Trophoblast cell (in vitro differentiated cells and primary cell): ENCODE results near the gene RPUSD1.
A peak's percentile ranks its signal among the peaks of the same experiment; 100 is the strongest.

ENCODE experiments used
- DNase-seq, 2 donors: peaks; one replicate each; pipeline ENCODE4 v3.0.0-alpha.2; 2016
- H2AFZ ChIP-seq: 2 replicates; pipeline ENCODE4 v1.6.1; 2013; ENCODE audit warnings: low read length, moderate library complexity, mild to moderate bottlenecking; ENCODE audit not compliant: insufficient read depth, poor library complexity
- H2AK5ac ChIP-seq: 2 replicates; pipeline ENCODE4 v1.6.1; 2013; ENCODE audit warnings: mild to moderate bottlenecking, low read length
- H2BK120ac ChIP-seq: 2 replicates; pipeline ENCODE4 v1.6.1; 2013; ENCODE audit warnings: low read length, mild to moderate bottlenecking, moderate library complexity; ENCODE audit not compliant: insufficient read depth, poor library complexity
- H2BK12ac ChIP-seq: 2 replicates; pipeline ENCODE4 v1.6.1; 2013; ENCODE audit warnings: mild to moderate bottlenecking, low read length, moderate library complexity
- H2BK5ac ChIP-seq: 2 replicates; pipeline ENCODE4 v1.6.1; 2013; ENCODE audit warnings: low read length, low read depth, moderate library complexity, mild to moderate bottlenecking; ENCODE audit not compliant: poor library complexity
- H3K14ac ChIP-seq: 2 replicates; pipeline ENCODE4 v1.6.1; 2013; ENCODE audit warnings: mild to moderate bottlenecking, low read length
- H3K18ac ChIP-seq: 2 replicates; pipeline ENCODE4 v1.6.1; 2013; ENCODE audit warnings: mild to moderate bottlenecking, low read length
- H3K23ac ChIP-seq: 2 replicates; pipeline ENCODE4 v1.6.1; 2013; ENCODE audit warnings: low read length
- H3K27ac ChIP-seq: 2 replicates; pipeline ENCODE4 v1.5.1; 2013; ENCODE audit warnings: low read depth, mild to moderate bottlenecking, inconsistent platforms, low read length, moderate library complexity
- H3K27me3 ChIP-seq: 2 replicates; pipeline ENCODE4 v1.6.1; 2013; ENCODE audit warnings: inconsistent platforms, mild to moderate bottlenecking, low read length, moderate library complexity; ENCODE audit not compliant: insufficient read depth
- H3K36me3 ChIP-seq, 2 experiments: 1 replicate in 1 of 2; 2 replicates in 1 of 2; pipeline ENCODE4 v1.6.1; 2013; ENCODE audit warnings: low read length in 2 of 2, mild to moderate bottlenecking in 2 of 2, moderate library complexity in 1 of 2; ENCODE audit not compliant: insufficient read depth in 2 of 2, control insufficient read depth in 1 of 2
- H3K4ac ChIP-seq: 2 replicates; pipeline ENCODE4 v1.6.1; 2013; ENCODE audit warnings: low read depth, mild to moderate bottlenecking, low read length, moderate library complexity
- H3K4me1 ChIP-seq, 2 experiments: 1 replicate in 1 of 2; 2 replicates in 1 of 2; pipeline ENCODE4 v1.6.1; 2013; ENCODE audit warnings: low read length in 2 of 2, mild to moderate bottlenecking in 2 of 2, moderate library complexity in 1 of 2; ENCODE audit not compliant: insufficient read depth in 2 of 2, control insufficient read depth in 1 of 2
- H3K4me2 ChIP-seq: 2 replicates; pipeline ENCODE4 v1.6.1; 2013; ENCODE audit warnings: inconsistent platforms, mild to moderate bottlenecking, low read length, moderate library complexity
- H3K4me3 ChIP-seq: 2 replicates; pipeline ENCODE4 v1.5.1; 2013; ENCODE audit warnings: mild to moderate bottlenecking, low read depth, low read length, inconsistent platforms
- H3K79me1 ChIP-seq: one replicate; pipeline ENCODE4 v1.6.1; 2013; ENCODE audit warnings: low read length
- H3K79me2 ChIP-seq: 2 replicates; pipeline ENCODE4 v1.6.1; 2013; ENCODE audit warnings: low read length, mild to moderate bottlenecking; ENCODE audit not compliant: control insufficient read depth, insufficient read depth, poor library complexity
- H3K9ac ChIP-seq: 2 replicates; pipeline ENCODE4 v1.6.1; 2013; ENCODE audit warnings: mild to moderate bottlenecking, low read length
- H3K9me3 ChIP-seq: 2 replicates; pipeline ENCODE4 v1.6.1; 2013; ENCODE audit warnings: low read depth, mild to moderate bottlenecking, control low read depth, inconsistent platforms, low read length; ENCODE audit not compliant: insufficient read depth
- H4K12ac ChIP-seq: 2 replicates; pipeline ENCODE4 v1.6.1; 2013; ENCODE audit warnings: low read depth, mild to moderate bottlenecking, low read length, moderate library complexity
- H4K8ac ChIP-seq: 2 replicates; pipeline ENCODE4 v1.6.1; 2013; ENCODE audit warnings: low read depth, mild to moderate bottlenecking, low read length, moderate library complexity
- H4K91ac ChIP-seq: one replicate; pipeline ENCODE4 v1.6.1; 2013; ENCODE audit warnings: low read depth, mild to moderate bottlenecking, low read length, moderate library complexity
- WGBS: extraction: QIAGEN DNeasy Blood & Tissue Kit; methylation state at CpG from one replicate; pipeline ENCODE4 v1.1.7; 2013; ENCODE audit warnings: missing lambda C conversion rate; ENCODE audit not compliant: insufficient read length, insufficient coverage; ENCODE audit errors: extremely low coverage; 5-methylcytosine and 5-hydroxymethylcytosine counted together

RPUSD1 gene

DNA sequence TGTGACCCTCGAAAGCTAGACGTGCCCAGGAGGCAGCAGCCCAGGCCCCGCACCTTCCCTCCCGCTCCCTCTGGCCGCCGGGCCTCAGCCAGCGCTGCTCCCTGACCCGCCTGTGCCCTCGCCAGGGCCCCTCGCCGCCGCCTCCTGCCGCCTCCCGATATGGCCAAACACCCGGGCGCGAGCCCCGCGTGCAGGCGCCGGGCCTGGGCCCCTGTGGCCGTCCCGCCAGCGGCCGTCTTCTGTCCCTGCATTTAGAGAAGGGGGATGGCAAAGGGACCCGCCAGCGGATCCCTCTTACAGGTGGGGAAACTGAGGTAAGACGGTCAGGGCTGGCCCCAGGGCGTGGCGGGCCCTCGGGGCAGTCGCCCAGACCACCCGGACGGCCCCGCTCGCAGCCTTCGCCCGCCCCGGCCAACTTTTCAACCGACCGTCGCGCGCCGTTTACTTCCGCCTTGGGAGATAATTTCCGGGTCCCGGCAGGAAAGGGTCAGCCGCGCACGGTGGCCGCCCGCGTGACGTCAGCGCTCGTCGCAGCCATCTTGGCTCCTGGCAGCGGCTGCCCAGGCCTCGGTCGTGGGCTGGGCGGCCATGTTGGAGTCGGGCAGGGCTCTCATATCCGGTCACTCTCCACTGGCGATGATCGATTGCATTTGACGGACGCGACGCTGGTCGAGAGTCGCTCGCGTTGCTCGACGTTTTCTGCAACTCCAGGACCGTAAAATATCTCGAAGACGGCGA lies 19.3 kb upstream of the RPUSD1 start:
- peak overlapping the region; percentile 56 for H4K12ac ChIP-seq
- H3K4me3 ChIP-seq, result peak overlapping the region; percentile 89
- peak overlapping the region; percentile 64 for H2BK120ac ChIP-seq
- peaks cover 3% of the 10 kb centered on the region for H3K9me3 ChIP-seq
- H3K23ac ChIP-seq, result no peak overlapping the region
- H3K18ac ChIP-seq, result peak overlapping the region; percentile 17
- peaks cover 8 to 11% of the 10 kb centered on the region in 2 experiments for H3K4me1 ChIP-seq
- peak overlapping the region; percentile 16 for H2AK5ac ChIP-seq
- peak overlapping the region; percentile 85 for H4K91ac ChIP-seq
- H3K4me2 ChIP-seq, result peak overlapping the region; percentile 85
- H3K14ac ChIP-seq, result peak overlapping the region; percentile 36
- peak overlapping the region; percentile 16 for H3K4ac ChIP-seq
- H2AFZ ChIP-seq, result peak overlapping the region; percentile 59
- H2BK5ac ChIP-seq, result peak overlapping the region; percentile 51
- peaks cover 5% of the 10 kb centered on the region for H3K79me2 ChIP-seq
- H3K79me1 ChIP-seq, result peaks cover 8% of the 10 kb centered on the region
- H3K27me3 ChIP-seq, result no peaks in the 10 kb centered on the region
- H3K36me3 ChIP-seq, result no peaks in the 10 kb centered on the region
- H3K27ac ChIP-seq, result no peak overlapping the region
- WGBS, result no CpG with 5 or more reads among the region's 80 CpGs
- H3K9ac ChIP-seq, result peak overlapping the region; percentile 68
- H4K8ac ChIP-seq, result peak overlapping the region; percentile 79
- DNase-seq, result peak; percentile 87 to 89
- H2BK12ac ChIP-seq, result no peak overlapping the region

- Histone ChIP-seq H3K18ac (no peak overlapping the region), H4K8ac (no peak overlapping the region), H3K9me3 (peaks cover 1% of the 10 kb centered on the region)
Observed at GRCh38 chr16:805474-805873, 17.3 kb upstream of the RPUSD1 start.

GRCh38 chr16:804193-805048 lies 16.2 kb upstream of the RPUSD1 start:
- H3K23ac ChIP-seq, result no peak overlapping the region
- no peak overlapping the region for H3K4me3 ChIP-seq
- no peak overlapping the region for H3K9ac ChIP-seq
- no peak overlapping the region for H3K4ac ChIP-seq
- peaks cover 8% of the 10 kb centered on the region for H3K79me1 ChIP-seq
- H2AFZ ChIP-seq, result no peak overlapping the region
- no peak overlapping the region for H2BK12ac ChIP-seq
- no peaks in the 10 kb centered on the region for H3K9me3 ChIP-seq
- H3K36me3 ChIP-seq, result no peaks in the 10 kb centered on the region
- H2BK5ac ChIP-seq, result no peak overlapping the region
- DNase-seq, result peak; percentile 53 to 58
- no peak overlapping the region for H2BK120ac ChIP-seq
- H3K27me3 ChIP-seq, result no peaks in the 10 kb centered on the region
- H4K12ac ChIP-seq, result no peak overlapping the region
- no peak overlapping the region for H3K4me2 ChIP-seq
- H3K27ac ChIP-seq, result no peak overlapping the region
- H3K79me2 ChIP-seq, result peaks cover 5% of the 10 kb centered on the region
- peaks cover 12 to 15% of the 10 kb centered on the region in 2 experiments for H3K4me1 ChIP-seq
- no peak overlapping the region for H3K18ac ChIP-seq
- WGBS, result no CpG with 5 or more reads among the region's 33 CpGs
- no peak overlapping the region for H2AK5ac ChIP-seq
- H4K8ac ChIP-seq, result no peak overlapping the region
- H3K14ac ChIP-seq, result no peak overlapping the region
- H4K91ac ChIP-seq, result no peak overlapping the region

More at GRCh38 chr16:805474-805873, 17.3 kb upstream of the RPUSD1 start:
- H4K12ac ChIP-seq, result no peak overlapping the region
- H3K4me3 ChIP-seq, result no peak overlapping the region
- H2AK5ac ChIP-seq, result no peak overlapping the region
- no peak overlapping the region for H3K9ac ChIP-seq
- H3K27ac ChIP-seq, result no peak overlapping the region
- no peak overlapping the region for H3K4ac ChIP-seq
- H2BK5ac ChIP-seq, result no peak overlapping the region
- H3K4me2 ChIP-seq, result no peak overlapping the region
- DNase-seq, result no peak
- no peak overlapping the region for H4K91ac ChIP-seq
- H3K27me3 ChIP-seq, result no peaks in the 10 kb centered on the region
- no peak overlapping the region for H2BK120ac ChIP-seq
- H2AFZ ChIP-seq, result no peak overlapping the region
- no peak overlapping the region for H2BK12ac ChIP-seq
- H3K4me1 ChIP-seq, result peaks cover 8 to 11% of the 10 kb centered on the region in 2 experiments
- peaks cover 8% of the 10 kb centered on the region for H3K79me1 ChIP-seq
- no peak overlapping the region for H3K23ac ChIP-seq
- H3K14ac ChIP-seq, result no peak overlapping the region
- peaks cover 5% of the 10 kb centered on the region for H3K79me2 ChIP-seq
- no CpG with 5 or more reads among the region's 17 CpGs for WGBS
- no peaks in the 10 kb centered on the region for H3K36me3 ChIP-seq

GRCh38 chr16:803754-804080 lies 15.5 kb upstream of the RPUSD1 start:
- Histone ChIP-seq H3K4me1 (peaks cover 12 to 13% of the 10 kb centered on the region in 2 experiments), H3K27me3 (no peaks in the 10 kb centered on the region), H3K18ac (no peak overlapping the region), H3K23ac (no peak overlapping the region), H3K79me1 (peaks cover 8% of the 10 kb centered on the region), H3K4me2 (no peak overlapping the region), H3K9me3 (no peaks in the 10 kb centered on the region), H2BK12ac (no peak overlapping the region), H4K12ac (no peak overlapping the region), H2BK5ac (no peak overlapping the region), H4K91ac (no peak overlapping the region), H2BK120ac (no peak overlapping the region), H3K14ac (no peak overlapping the region), H3K9ac (no peak overlapping the region), H2AFZ (no peak overlapping the region), H3K4me3 (no peak overlapping the region), H2AK5ac (no peak overlapping the region), H3K36me3 (no peaks in the 10 kb centered on the region), H3K27ac (no peak overlapping the region), H3K79me2 (peaks cover 5% of the 10 kb centered on the region), H3K4ac (no peak overlapping the region), H4K8ac (no peak overlapping the region)
- no peak for DNase-seq
- WGBS, result no CpG with 5 or more reads among the region's 8 CpGs
